GM23248 (cell line): ENCODE measurements around the gene HUWE1.

Experiments
- EZH2 ChIP-seq: fragments of 200-600 bp; sonication (generic); IDR thresholded peaks from 2 replicates; pipeline ENCODE4 v1.6.1; 2018; ENCODE audit warnings: antibody characterized with exemption, mild to moderate bottlenecking; ENCODE audit not compliant: insufficient read depth, poor library complexity, severe bottlenecking
- EZH2phosphoT487 ChIP-seq: fragments of 200-600 bp; sonication (generic); IDR thresholded peaks from 2 replicates; pipeline ENCODE4 v1.6.1; 2018; ENCODE audit warnings: antibody characterized with exemption, moderate library complexity, mild to moderate bottlenecking, low read depth; ENCODE audit not compliant: insufficient read depth

- TF ChIP-seq EZH2: no peak
- no peak for TF ChIP-seq EZH2phosphoT487
Observed at GRCh38 chrX:53550756-53551463, 135.6 kb downstream of the HUWE1 start.
